Stimulated activated CD4-positive, alpha-beta T cell treated with anti-CD3 and anti-CD28 coated beads, Interleukin-4, amount 100 ng/mL, for 48 hours (primary cell): ENCODE measurements around the gene GABPB1.

Experiments used
- DNase-seq, 2 donors: peaks; one replicate each; pipeline ENCODE4 v3.0.0-alpha.2; 2020; ENCODE audit warnings: low read depth in 2 of 2

Gene GABPB1

GRCh38 chr15:50241684-50242450 is 113.1 kb downstream of the GABPB1 start:
- no peak for DNase-seq

- DNase-seq: no peak
Observed at GRCh38 chr15:50238255-50238654, 116.7 kb downstream of the GABPB1 start.

- no peak for DNase-seq
Observed at GRCh38 chr15:50236433-50236832, 118.6 kb downstream of the GABPB1 start.

GRCh38 chr15:50235794-50236193 is 119.2 kb downstream of the GABPB1 start:
- no peak for DNase-seq

- no peak for DNase-seq
Observed at GRCh38 chr15:50234764-50235163, 120.2 kb downstream of the GABPB1 start.

- DNase-seq: no peak
Observed at GRCh38 chr15:50233192-50233736, 121.7 kb downstream of the GABPB1 start.

GRCh38 chr15:50232791-50233190 is 122.2 kb downstream of the GABPB1 start:
- DNase-seq: no peak

GRCh38 chr15:50231761-50232160 is 123.2 kb downstream of the GABPB1 start:
- no peak for DNase-seq

GRCh38 chr15:50229336-50229735 is 125.7 kb downstream of the GABPB1 start:
- DNase-seq: no peak

- no peak for DNase-seq
Observed at GRCh38 chr15:50228866-50229265, 126.1 kb downstream of the GABPB1 start.

- DNase-seq: no peak
Observed at GRCh38 chr15:50227076-50227475, 127.9 kb downstream of the GABPB1 start.

GRCh38 chr15:50225938-50226337 is 129.1 kb downstream of the GABPB1 start:
- no peak for DNase-seq
